Measurements from ENCODE around the gene CST8.
"Not testable (repeated sequence)": the region's sequence is repeated elsewhere in the genome, so short reads cannot be mapped to it uniquely, and the experiment has no call there.

The CST8 gene, protein sequence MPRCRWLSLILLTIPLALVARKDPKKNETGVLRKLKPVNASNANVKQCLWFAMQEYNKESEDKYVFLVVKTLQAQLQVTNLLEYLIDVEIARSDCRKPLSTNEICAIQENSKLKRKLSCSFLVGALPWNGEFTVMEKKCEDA

DNA sequence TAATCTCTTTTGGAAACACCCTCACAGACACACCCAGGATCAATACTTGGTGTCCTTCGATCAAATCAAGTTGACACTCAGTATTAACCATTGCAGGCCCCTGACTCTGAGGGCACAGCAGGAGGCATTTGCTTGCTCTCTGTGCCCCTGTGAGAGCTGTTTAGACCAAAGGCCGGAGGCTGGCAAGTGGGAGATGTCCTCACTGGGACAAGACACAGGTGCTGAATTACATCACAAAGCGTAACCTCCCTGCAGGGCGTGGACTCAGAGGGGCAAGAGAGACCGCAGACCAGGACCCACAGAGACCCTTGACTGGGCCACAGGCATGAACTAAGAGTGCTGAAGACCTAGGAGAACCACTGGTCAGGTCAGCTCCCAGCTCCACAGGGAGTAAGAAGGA is at the start of gene CST8:
CST8 (plus strand) TSS at position 301 of the 400 bp plus-strand sequence. CDS start 551 bp downstream, outside the sequence.
- FAIRE-seq, result no peak

DNA sequence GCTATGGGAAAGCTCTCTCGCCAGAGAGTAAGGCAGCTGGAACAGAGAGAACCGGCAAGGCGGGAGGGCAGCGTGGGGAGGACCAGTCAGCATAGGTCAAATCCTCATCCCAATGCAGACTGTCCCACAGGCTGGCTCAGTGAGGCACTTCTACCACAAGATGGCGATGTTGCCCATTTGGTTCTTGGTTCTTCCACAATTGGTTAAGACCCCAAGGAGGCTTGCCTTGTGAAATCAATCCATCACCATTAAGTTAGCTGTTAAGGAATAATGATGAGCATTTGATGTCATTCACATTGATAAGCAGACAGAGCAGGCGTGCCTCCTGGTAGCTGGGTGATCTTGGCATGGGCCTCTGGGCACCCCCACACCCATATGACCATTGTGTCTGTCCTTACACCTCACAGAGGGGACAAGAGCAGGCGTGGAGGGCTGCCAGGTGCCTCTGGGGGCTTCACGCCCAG is 49.0 kb upstream of the CST8 start:
- no peak for FAIRE-seq

DNA sequence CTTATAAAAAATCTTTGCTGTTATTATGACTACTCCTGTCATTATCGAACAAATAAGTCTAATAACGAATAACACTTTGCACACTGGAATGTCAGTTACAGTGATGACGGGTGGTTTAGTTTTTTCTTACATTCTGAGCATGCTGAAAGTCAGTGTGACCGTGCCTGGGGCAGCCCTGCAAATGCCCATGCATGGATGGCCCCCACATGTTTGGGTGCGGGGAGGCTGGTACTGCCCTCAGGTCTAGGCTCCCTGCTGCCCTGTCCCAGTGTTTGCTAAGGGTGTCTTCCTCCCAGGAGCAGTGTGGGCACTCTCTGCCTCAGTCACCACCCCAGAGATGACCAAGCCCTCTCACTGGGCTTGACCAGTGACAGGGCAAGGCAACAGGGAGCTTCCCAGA is 48.5 kb upstream of the CST8 start:
- FAIRE-seq, result no peak

DNA sequence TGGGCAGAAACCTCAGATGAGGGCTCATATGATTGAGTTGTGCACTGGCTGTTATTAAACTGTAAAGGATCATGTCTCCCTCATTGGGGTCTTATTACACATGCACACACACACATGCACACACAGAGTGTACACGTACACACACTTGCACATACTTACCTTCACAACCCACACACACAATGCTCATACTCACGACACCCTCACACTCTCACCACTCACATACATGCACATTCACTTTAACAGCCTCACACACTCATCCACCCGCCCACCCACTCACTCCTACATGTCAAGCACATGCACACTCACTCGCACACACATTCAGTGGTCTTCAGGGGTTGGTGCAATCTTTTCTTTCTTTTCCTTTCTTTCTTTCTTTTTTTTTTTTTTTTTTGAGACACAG is 46.1 kb upstream of the CST8 start:
- FAIRE-seq, result no peak

DNA sequence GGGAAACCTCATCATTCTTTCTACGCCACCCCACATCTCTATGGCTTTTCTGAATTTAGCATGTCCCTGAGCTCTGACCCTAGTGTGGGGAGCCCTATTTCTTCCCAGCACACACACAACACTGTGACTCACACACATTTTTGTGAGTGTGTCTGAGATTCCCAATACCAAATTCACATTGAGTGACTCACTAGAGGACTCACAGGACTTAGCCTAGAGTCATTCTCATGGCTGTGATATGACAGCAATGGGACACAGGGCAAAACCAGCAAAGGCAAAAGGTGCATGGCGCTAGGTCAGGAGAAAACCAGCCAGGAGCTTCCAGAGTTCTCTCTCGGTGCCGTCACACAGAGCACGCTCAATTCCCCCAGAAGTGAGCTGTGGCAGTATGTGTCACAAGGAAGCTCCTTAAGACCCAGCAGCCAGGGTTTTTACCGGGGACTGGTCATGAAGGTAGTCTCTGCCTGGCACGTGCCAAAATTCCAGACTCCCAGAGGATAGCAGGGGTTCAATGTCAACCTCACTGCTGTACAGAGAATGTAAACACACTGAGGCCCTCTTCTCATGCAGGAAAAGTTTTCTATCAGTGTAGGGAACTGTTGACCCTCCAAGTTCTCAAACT is 45.2 kb upstream of the CST8 start:
- no peak for FAIRE-seq

DNA sequence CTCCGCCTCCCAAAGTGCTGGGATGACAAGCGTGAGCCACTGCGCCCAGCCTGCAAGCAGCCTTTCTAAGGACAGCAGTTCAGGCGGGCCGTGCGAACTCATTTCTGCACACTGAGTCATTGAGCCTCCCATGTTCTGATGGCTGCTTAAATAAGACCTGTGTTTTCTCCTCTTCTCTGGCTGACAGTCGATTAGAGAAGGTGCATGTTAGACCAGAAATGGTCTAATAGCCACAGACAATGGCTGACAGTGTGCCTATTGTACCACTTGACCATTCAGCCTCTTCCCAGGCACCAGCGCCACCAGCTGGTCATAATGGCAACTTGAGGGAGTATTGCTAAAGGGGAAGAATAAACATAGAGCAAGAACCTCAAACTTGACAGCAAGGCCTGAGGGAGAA is 44.4 kb upstream of the CST8 start:
- FAIRE-seq, result no peak

DNA sequence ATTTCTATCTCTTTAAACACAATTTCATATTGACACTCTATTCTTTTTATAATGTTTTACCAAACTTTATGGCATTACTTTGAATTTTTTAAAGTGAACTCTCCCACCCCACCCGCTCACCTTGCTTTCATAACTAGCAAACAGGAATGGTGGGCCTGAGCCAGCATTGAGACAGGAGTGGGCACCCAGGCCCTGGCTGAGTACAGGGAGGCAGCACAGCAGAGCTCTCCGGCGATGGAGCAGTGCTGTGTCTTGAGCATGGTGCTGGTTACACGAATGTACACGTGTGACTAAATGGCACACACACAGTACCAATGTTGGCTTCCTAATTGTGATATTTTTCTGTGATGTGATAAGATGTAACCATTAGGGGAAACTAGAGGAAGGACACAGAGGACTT is 42.8 kb upstream of the CST8 start:
- no peak for FAIRE-seq

DNA sequence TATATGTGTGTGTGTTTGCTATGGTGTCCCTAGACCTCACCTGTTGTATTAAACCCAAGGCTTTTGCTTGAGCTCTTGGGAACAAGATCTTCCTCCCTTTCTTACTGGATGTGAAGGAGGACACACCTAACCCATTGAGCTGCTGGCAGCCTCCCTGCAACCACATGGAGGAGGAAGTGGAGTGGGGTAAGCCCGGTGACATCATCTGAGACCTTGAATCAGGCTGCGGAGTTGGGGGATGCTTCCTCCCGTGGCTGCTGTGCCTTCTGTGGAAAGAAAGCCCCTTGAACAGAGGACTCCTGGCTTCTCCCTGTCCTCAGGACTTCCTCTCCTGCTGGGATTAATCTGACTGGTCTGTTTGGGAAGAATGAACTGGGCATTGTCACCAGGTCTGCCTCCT is 41.5 kb upstream of the CST8 start:
- FAIRE-seq, result no peak

DNA sequence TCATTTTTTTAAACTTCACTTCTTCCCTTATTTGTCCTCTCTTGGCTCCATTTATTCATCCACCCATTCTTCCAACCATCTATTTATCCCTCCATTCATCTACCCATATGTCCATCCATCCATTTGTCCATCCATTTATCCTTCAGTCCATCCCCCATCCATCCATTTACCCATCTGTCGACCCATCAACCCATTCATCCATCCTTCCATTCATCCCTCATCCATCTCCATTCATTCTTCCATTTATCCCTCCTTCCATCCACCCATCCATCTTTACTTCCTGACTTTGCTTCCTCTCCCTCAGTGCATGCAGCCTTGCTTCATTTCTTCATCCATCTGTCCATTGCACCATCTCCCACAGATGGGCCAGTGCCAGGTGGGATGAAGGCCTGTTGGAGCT is 40.0 kb upstream of the CST8 start:
- FAIRE-seq, result no peak

DNA sequence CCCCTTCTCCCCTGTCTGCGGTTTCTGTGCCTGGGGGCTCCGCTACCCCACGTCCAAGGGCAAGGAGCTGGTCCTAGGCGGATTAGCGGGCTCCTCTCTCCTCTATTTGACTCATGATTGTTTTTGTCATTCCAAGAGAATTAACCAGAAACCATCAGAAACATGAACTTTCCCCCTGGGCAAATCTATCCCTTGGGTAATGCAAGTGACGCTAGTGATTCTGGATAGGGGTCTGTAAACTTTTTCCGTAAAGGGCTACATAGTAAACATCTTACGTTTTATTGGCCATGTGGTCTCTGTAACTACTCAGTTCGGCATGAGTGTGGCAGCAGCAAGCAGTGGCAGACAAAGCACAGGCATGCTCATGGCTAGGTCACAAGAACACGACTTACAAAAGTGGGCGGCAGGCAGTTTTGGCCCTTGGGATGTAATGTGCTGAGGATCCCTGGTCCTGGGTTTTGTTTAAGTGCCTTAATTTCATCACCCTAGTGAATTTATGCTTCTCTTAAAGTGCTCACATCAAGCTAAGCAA is 38.9 kb upstream of the CST8 start:
- no peak for FAIRE-seq

DNA sequence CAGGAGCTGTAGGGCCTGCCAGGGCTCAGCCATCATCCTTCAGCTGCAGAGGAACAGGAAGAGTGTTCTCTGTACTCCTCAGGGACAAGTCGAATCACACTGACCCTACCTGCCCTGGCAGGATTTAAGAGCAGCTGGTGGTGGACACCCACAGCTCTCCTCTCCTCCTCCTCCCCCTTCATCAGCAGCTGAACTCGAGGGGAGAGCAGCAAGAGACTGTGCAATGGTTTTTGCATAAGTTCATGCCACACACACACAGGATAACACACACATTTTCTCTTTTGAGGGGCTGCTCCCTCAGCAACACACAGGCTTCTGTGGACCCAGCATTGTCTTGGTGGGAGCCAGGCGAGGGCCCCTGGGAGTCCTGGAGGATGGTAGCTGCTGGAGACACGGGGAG is 38.1 kb upstream of the CST8 start, which contains the start of gene CST11:
CST11 (minus strand) TSS at position 101 of the 400 bp plus-strand sequence; CDS start at position 36, 65 bp downstream.
- no peak for FAIRE-seq

DNA sequence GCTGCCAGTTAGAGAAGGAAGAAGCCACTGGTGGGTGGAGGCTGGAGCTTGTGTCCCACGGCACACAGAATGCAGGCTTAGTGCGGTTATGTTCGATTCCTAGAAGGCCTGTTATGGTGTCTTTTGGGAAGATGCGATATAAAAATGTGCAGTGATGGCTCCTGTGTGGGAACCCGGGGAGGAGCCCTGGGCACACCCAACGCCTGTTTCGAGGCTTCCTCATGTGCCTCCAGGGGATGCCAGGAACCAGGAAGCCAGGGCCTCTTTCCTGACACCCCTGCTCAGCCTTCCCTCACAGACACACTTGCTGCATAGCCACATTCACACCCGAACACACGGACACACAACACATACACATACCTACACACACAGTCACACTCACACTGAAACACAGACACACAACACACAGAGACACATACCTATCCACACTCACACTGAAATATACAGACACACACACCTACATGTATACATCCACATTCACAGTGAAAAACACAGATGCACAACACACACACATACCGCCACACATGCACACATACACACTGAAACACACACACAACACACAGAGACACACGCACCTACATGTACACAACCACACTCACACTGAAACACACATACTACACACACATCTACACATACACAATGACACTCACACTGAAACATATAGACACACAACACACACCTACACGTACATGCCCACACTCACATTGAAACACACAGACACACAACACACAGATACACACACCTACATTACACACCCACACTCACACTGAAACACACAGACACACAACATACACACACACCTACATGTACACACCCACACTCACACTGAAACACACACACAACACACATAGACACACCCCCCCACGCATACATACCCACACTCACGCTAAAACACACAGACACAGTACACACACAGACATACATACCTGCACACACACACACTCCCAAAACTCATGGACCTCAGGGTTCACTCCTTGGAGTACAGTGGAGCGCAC is 37.1 kb upstream of the CST8 start:
- no peak for FAIRE-seq

DNA sequence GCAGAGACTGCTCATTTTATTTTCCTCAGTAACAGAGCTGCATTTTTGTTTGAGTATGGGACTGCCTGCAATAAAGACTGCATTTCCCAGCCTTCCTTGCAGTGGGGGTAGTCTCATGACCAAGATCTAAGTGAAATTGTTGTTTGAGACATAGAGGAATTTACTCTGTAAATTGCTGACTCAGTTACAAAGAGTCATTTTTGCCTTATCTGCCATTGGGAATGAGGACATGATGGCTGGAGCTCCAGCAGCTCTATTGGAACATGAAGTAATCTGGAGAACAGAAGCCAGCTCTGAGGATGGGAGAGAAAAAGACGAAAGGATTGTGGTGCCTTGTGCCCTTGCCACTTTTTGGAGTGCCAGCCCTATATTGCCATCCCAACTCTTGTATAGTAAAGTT is 36.1 kb upstream of the CST8 start:
- FAIRE-seq, result no peak

DNA sequence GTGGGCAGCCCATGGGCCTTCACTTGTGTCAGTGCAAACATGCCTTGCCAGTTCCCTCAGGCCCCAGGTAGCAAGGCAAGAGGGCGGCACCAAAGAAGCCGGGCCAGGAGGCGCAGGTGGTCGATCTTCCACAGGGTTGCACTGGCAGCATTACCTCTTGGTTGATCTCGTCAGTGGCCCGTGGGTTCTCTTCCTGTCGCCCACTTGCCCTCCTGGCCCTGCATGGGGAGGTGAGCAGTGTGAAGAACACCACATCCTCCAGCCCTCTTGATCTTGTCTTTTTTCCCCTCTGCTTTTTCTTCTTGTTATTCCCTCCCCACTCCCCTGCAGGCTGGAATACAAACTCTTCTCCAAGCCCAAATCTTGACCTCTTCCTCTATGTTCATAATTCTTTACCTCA is 35.3 kb upstream of the CST8 start:
- no peak for FAIRE-seq

DNA sequence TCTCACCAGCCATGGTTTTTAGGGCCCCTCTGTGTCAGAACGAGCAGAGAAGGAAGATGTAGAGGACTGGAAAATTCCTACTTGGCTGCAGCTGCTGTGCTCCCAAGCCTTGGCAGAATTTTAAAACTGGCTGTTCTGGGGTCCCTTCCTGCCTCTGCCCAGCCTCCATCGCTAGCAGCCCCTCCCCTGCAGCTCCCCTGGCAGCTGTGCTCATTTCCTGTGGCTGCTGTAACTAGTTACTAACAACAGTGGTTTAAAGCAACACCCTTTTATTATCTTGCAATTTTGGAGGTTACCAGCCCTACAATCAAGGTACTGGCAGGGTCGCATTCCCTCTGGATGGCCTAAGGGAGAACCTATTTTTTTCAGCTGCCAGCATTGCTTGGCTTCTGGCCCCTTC is 34.5 kb upstream of the CST8 start:
- no peak for FAIRE-seq

DNA sequence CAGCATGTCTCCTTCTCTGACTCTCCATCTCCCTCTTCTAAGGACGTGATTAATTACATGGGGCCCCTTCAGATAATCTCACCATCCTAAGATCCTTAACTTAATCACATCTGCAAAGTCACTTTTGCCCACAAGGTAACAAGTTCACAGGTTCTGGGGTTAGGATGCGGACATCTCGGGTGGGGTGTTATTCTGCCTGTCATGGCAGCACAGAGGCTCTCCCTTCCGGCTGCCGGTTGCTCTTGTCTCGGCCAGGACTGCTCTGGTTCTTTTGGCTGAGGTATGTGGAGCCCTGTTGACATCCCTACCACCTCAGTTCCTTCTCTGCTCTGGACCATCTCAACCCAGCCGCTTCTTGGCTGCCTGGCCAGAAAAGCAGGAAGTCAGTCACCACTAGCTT is 34.0 kb upstream of the CST8 start:
- FAIRE-seq, result no peak

DNA sequence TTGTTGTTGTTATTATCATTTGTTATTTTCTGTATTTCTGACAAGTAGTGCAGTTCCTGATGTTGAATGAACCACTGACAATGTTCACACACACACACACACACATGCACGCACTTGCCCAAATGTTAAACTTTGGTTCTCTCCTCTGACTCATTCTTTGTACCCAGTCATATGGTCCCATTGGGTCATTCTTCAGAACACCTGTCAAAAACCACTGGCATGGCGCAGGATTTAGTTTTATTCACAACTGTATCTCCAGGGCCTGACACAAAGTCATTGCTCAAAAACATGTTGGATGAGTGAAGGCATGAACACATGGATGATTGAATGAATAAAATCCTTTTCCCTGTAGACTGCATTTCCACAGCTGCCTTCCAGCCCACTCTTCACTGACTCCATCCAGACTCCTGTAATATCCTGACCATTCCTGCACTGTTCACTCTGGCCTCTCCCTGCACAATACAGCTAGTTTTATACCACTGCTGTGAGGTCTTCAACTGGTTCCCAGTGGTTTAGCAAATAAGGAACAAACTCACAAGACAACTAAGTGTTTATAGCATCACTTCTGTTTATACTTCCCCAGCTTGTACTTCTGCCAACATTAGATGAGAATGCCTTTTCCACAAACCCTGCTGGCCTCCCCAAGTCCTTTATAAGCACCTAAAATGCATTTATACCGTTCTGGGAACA is 31.3 kb upstream of the CST8 start:
- FAIRE-seq, result no peak

DNA sequence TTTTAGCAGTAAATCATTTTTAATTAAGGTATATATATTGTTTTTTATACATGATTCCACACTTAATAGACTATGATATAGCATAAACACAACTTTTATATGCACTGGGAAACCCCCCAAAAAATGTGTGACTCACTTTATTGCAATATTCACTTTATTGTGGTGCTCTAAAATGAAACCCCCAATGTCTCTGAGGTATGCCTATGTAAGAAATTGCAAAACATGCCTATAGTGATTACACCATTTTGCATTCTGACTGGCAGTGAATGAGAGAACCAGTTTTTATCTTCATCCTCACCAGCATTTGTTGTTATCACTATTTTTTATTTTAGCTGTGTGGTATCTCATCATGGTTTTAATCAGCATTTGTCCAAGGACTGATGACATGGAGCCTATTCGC is 29.7 kb upstream of the CST8 start:
- no peak for FAIRE-seq

DNA sequence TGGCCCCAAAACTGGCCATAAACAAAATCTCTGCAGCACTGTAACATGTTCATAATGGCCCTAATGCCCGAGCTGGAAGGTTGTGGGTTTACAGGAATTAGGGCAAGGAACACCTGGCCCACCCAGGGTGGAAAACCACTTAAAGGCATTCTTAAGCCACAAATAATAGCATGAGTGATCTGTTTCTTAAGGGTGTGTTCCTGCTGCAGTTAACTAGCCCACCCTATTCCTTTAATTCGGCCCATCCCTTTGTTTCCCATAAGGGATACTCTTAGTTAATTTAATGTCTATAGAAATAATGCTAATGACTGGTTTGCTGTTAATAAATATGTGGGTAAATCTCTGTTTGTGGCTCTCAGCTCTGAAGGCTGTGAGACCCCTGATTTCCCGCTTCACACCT is 24.0 kb upstream of the CST8 start:
- not testable (repeated sequence) for FAIRE-seq

DNA sequence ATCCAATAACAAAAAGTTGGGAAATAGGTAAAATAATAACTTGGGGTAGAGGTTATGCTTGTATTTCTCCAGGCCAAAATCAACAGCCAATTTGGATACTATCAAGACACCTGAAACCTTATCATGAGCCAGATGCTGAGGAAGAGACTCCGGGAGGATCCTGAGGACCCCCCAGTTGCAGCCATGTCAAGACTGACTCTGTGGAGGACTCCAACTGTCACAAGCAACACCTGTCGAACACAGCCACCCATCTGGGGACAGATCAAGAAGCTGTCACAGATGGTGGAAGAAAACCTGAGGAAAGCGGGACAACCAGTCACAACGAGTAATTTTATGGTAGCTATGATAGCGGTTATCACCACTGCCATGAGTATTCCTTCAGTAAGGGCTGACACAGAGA is 18.6 kb upstream of the CST8 start:
- not testable (repeated sequence) for FAIRE-seq

DNA sequence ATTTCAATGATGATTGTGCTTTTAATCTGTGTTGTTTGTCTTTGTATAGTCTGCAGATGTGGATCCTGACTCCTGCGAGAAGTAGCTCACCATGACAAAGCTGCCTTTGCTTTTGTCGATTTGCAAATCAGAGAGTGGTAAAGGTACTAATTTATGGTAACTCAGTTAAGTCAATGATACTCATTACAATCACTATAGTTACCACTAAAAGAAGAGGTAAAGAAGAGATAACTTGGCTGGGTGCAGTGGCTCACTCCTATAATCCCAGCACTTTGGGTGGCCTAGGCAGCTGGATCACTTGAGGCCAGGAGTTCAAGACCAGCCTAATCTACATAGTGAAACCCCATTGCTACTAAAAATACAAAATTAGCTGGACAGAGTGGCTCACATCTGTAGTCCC is 17.6 kb upstream of the CST8 start:
- FAIRE-seq, result not testable (repeated sequence)

DNA sequence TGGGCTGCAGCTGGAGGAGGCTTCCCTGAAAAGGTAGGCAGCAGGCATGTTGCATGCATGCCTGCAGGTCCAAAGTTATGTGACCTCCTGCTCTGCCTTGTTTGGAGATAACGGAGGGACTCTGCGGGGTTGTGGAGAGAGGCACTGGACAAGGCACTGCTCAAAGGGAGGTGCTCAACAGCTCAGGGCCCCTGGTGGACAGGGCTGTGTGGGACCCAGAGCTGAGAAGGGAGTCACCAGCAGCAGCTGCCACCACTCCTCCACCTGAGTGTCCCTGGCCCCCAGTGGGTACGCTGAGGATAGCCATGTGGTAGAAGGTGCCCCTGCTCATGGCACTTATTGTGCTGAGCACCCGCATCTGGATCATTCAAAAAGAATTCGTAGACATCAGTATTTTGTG is 15.5 kb upstream of the CST8 start:
- FAIRE-seq, result no peak
